ENCODE data around the gene ASPG. TPM values are rescaled to one million over a fixed set of nuclear protein-coding genes. Genes with fewer than 3 reads are reported as not detected.

Gene ASPG
- total RNA-seq, 2 experiments from 2014 or later: not detected

GRCh38 chr14:104154246-104154645 lies 68.7 kb downstream of the ASPG start:
- no peaks in the 10 kb centered on the region for H3K9me3 ChIP-seq (ENCODE audit: low read length)
- H3K9me2 ChIP-seq (ENCODE audit: insufficient read depth, low read length): no peaks in the 10 kb centered on the region
- no peak for TF ChIP-seq EZH2phosphoT487 (IDR thresholded peaks at IDR 0.05; ENCODE audit: borderline replicate concordance, low read depth, low read length)
- no peak for TF ChIP-seq CTCF (conservative IDR thresholded peaks at IDR 0.05; ENCODE audit: low read length)
- DNase-seq (ENCODE audit: low spot score): no peak
- no peak overlapping the region for H3K4me3 ChIP-seq (ENCODE audit: low read depth, low read length, poor library complexity, severe bottlenecking)
- no TSS peak for BruUV-seq (replicated peaks)
- no peaks in the 10 kb centered on the region for H4K20me1 ChIP-seq (ENCODE audit: insufficient read depth, low read length)
- no peaks in the 10 kb centered on the region for H3K4me1 ChIP-seq (ENCODE audit: insufficient read depth, low read length, poor library complexity, severe bottlenecking)
- no peaks in the 10 kb centered on the region for H3K36me3 ChIP-seq (ENCODE audit: insufficient read depth, low read length)
- ChIA-PET POLR2A (no interaction called here), CTCF (ENCODE audit: unreplicated experiment) (no interaction called here)
- no peak overlapping the region for H3K27ac ChIP-seq (ENCODE audit: low read depth, low read length, poor library complexity, severe bottlenecking)
- no peak overlapping the region for H2AFZ ChIP-seq (ENCODE audit: low read length)
- no peak overlapping the region for H3K4me2 ChIP-seq (ENCODE audit: low read length)
- no peaks in the 10 kb centered on the region for H3K79me2 ChIP-seq (ENCODE audit: insufficient read depth, low read depth, low read length)
- intact Hi-C loops (cut with micrococcal nuclease; ENCODE audit: unreplicated experiment): no loop called here

- POLR2A ChIA-PET: interaction anchor here (0.5 kb wide), 1 partner anchor 12 kb away, joined by 3 read pairs; no protein-coding TSS in a partner anchor
- CTCF ChIA-PET (ENCODE audit: unreplicated experiment): no interaction called here
- H4K20me1 ChIP-seq (ENCODE audit: insufficient read depth, low read length): no peaks in the 10 kb centered on the region
- no peaks in the 10 kb centered on the region for H3K36me3 ChIP-seq (ENCODE audit: insufficient read depth, low read length)
- no peaks in the 10 kb centered on the region for H3K9me2 ChIP-seq (ENCODE audit: insufficient read depth, low read length)
- H3K4me2 ChIP-seq (ENCODE audit: low read length): no peak overlapping the region
- intact Hi-C loops (cut with micrococcal nuclease; ENCODE audit: unreplicated experiment): no loop called here
- no peak for TF ChIP-seq EZH2phosphoT487 (IDR thresholded peaks at IDR 0.05; ENCODE audit: borderline replicate concordance, low read depth, low read length)
- TF ChIP-seq CTCF (conservative IDR thresholded peaks at IDR 0.05; ENCODE audit: low read length): no peak
- BruUV-seq (replicated peaks): no TSS peak
- no peaks in the 10 kb centered on the region for H3K79me2 ChIP-seq (ENCODE audit: insufficient read depth, low read depth, low read length)
- DNase-seq (ENCODE audit: low spot score): no peak
- H3K9me3 ChIP-seq (ENCODE audit: low read length): no peaks in the 10 kb centered on the region
- H3K4me3 ChIP-seq (ENCODE audit: low read depth, low read length, poor library complexity, severe bottlenecking): no peak overlapping the region
- H3K4me1 ChIP-seq (ENCODE audit: insufficient read depth, low read length, poor library complexity, severe bottlenecking): no peaks in the 10 kb centered on the region
- H3K27ac ChIP-seq (ENCODE audit: low read depth, low read length, poor library complexity, severe bottlenecking): no peak overlapping the region
- no peak overlapping the region for H2AFZ ChIP-seq (ENCODE audit: low read length)
Observed at GRCh38 chr14:104155513-104155912, 70.0 kb downstream of the ASPG start.

GRCh38 chr14:104156142-104156541 lies 70.6 kb downstream of the ASPG start:
- H3K4me2 ChIP-seq (ENCODE audit: low read length): no peak overlapping the region
- no peaks in the 10 kb centered on the region for H3K4me1 ChIP-seq (ENCODE audit: insufficient read depth, low read length, poor library complexity, severe bottlenecking)
- no TSS peak for BruUV-seq (replicated peaks)
- H3K4me3 ChIP-seq (ENCODE audit: low read depth, low read length, poor library complexity, severe bottlenecking): no peak overlapping the region
- no peaks in the 10 kb centered on the region for H3K9me3 ChIP-seq (ENCODE audit: low read length)
- no peaks in the 10 kb centered on the region for H3K79me2 ChIP-seq (ENCODE audit: insufficient read depth, low read depth, low read length)
- intact Hi-C loops (cut with micrococcal nuclease; ENCODE audit: unreplicated experiment): no loop called here
- ChIA-PET POLR2A (no interaction called here), CTCF (ENCODE audit: unreplicated experiment) (no interaction called here)
- no peak overlapping the region for H3K27ac ChIP-seq (ENCODE audit: low read depth, low read length, poor library complexity, severe bottlenecking)
- H4K20me1 ChIP-seq (ENCODE audit: insufficient read depth, low read length): no peaks in the 10 kb centered on the region
- no peak overlapping the region for H2AFZ ChIP-seq (ENCODE audit: low read length)
- no peaks in the 10 kb centered on the region for H3K9me2 ChIP-seq (ENCODE audit: insufficient read depth, low read length)
- no peak for TF ChIP-seq CTCF (conservative IDR thresholded peaks at IDR 0.05; ENCODE audit: low read length)
- TF ChIP-seq EZH2phosphoT487 (IDR thresholded peaks at IDR 0.05; ENCODE audit: borderline replicate concordance, low read depth, low read length): no peak
- no peak for DNase-seq (ENCODE audit: low spot score)
- H3K36me3 ChIP-seq (ENCODE audit: insufficient read depth, low read length): no peaks in the 10 kb centered on the region

Measured in OCI-LY7 (cell line).